IMR-90 (cell line): ENCODE measurements around the gene WHRN.

Experiments
- BHLHE40 ChIP-seq: fragments of 150-350 bp; IDR thresholded peaks from 2 replicates; pipeline ENCODE4 v1.6.1; 2016; ENCODE audit warnings: mild to moderate bottlenecking, low read depth, low read length
- CHD1 ChIP-seq: IDR thresholded peaks from 2 replicates; pipeline ENCODE4 v1.6.1; 2012; ENCODE audit warnings: low read depth, low read length, improper control_type of control experiment
- CTCF ChIP-seq: conservative IDR thresholded peaks from 2 replicates; pipeline ENCODE4 v1.5.1; 2012; ENCODE audit warnings: mild to moderate bottlenecking, low read depth, low read length, improper control_type of control experiment
- FOS ChIP-seq: fragments of 150-350 bp; IDR thresholded peaks from 2 replicates; pipeline ENCODE4 v1.6.1; 2016; ENCODE audit warnings: low read depth, low read length
- MAFK ChIP-seq: IDR thresholded peaks from 2 replicates; pipeline ENCODE4 v1.6.1; 2012; ENCODE audit warnings: low read depth, low read length, improper control_type of control experiment
- MAZ ChIP-seq: IDR thresholded peaks from 2 replicates; pipeline ENCODE4 v1.6.1; 2012; ENCODE audit warnings: low read depth, mild to moderate bottlenecking, low read length, improper control_type of control experiment, moderate library complexity, borderline replicate concordance
- MXI1 ChIP-seq: IDR thresholded peaks from 2 replicates; pipeline ENCODE4 v1.6.1; 2012; ENCODE audit warnings: low read depth, mild to moderate bottlenecking, low read length, moderate library complexity, borderline replicate concordance
- POLR2A ChIP-seq: IDR thresholded peaks from 2 replicates; pipeline ENCODE4 v1.6.1; 2012; ENCODE audit warnings: mild to moderate bottlenecking, low read depth, low read length
- RAD21 ChIP-seq: IDR thresholded peaks from 2 replicates; pipeline ENCODE4 v1.6.1; 2012; ENCODE audit warnings: low read length, improper control_type of control experiment
- RCOR1 ChIP-seq: IDR thresholded peaks from 2 replicates; pipeline ENCODE4 v1.6.1; 2012; ENCODE audit warnings: mild to moderate bottlenecking, low read length, improper control_type of control experiment; ENCODE audit not compliant: insufficient replicate concordance
- RFX5 ChIP-seq: IDR thresholded peaks from 2 replicates; pipeline ENCODE4 v1.8.0; 2012; ENCODE audit warnings: low read depth, mild to moderate bottlenecking, low read length, moderate library complexity
- SMC3 ChIP-seq: fragments of 150-350 bp; IDR thresholded peaks from 2 replicates; pipeline ENCODE4 v1.6.1; 2016; ENCODE audit warnings: low read depth, mild to moderate bottlenecking, antibody characterized with exemption, low read length, moderate library complexity
- USF2 ChIP-seq: fragments of 150-350 bp; IDR thresholded peaks from 2 replicates; pipeline ENCODE4 v1.6.1; 2017; ENCODE audit warnings: mild to moderate bottlenecking, antibody characterized with exemption, low read length, low read depth
- TF ChIP-seq, protein P1 (sequence below): fragments of 150-350 bp; IDR thresholded peaks from 2 replicates; pipeline ENCODE4 v1.6.1; 2016; ENCODE audit warnings: low read depth, mild to moderate bottlenecking, low read length, moderate library complexity, borderline replicate concordance

DNA sequence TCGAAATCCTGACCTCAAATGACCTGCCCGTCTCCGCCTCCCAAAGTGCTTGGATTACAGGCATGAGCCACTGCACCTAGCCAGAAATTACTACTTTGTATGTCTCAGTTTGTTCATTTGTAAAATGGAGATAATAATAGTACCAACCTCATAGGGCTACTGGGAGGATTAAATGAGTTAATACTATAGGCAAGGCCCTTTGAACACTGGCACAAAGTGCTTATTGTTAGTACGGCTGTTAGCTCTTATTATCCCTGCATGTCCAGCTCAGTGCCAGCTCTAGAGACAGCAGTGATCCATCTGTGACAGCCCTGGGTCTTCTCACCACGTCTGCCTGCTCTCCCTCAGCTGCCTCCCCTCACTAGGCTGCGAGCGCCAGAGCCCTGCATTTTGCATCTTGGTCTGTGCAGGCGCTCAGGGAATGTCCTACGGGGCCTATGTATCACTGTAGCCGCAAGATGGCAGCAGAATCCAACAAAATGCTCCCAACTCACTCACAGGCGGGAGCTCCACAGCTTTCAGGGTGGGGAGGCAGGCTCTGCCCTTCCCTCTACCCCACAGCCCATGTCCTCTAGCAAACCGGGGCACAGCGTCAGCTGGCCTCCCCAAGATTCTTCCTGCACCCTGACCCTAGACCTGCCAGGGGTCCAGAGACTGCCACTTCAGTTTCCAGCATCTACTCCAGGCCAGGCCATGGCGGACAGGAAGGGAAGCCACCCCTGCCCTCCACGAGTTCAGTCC is 99.8 kb downstream of the WHRN start:
- TF ChIP-seq CTCF (peak; percentile 93), RAD21 (peak; percentile 95), POLR2A (no peak), RFX5 (no peak), FOS (no peak), MXI1 (no peak), USF2 (no peak), MAZ (0 out of 2 replicates have a peak, but pooled peaks have one; percentile 34), BHLHE40 (no peak), MAFK (no peak), SMC3 (peak; percentile 84), CHD1 (no peak), RCOR1 (no peak)
- TF ChIP-seq, protein P1, sequence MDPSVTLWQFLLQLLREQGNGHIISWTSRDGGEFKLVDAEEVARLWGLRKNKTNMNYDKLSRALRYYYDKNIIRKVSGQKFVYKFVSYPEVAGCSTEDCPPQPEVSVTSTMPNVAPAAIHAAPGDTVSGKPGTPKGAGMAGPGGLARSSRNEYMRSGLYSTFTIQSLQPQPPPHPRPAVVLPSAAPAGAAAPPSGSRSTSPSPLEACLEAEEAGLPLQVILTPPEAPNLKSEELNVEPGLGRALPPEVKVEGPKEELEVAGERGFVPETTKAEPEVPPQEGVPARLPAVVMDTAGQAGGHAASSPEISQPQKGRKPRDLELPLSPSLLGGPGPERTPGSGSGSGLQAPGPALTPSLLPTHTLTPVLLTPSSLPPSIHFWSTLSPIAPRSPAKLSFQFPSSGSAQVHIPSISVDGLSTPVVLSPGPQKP, result no peak
